ENCODE results near the gene CPZ. TPM values are rescaled to one million over a fixed set of nuclear protein-coding genes. Genes with fewer than 3 reads are reported as not detected.
A peak's percentile ranks its signal among the peaks of the same experiment; 100 is the strongest.

The CPZ gene
- total and polyA plus RNA-seq, 8 donors: 0.09 to 0.86 (median 0.23) TPM

GRCh38 chr4:8552024-8552423 lies 40.5 kb upstream of the CPZ start:
- intact Hi-C loops (cut with DNase I): no loop called here
- 89 to 94% methylated on average over 4 of the region's 4 CpGs for WGBS, 2 donors
- Histone ChIP-seq H3K27me3 (no peaks in the 10 kb centered on the region), H3K27ac (no peak overlapping the region), H3K9me3 (no peaks in the 10 kb centered on the region), H3K4me1 (no peaks in the 10 kb centered on the region), H3K36me3 (no peaks in the 10 kb centered on the region), H3K4me3 (no peak overlapping the region)
- no peak for FAIRE-seq
- peak in 1 of 6 donors; percentile 21 for DNase-seq
- ATAC-seq: no peak
- TF ChIP-seq CTCF (IDR thresholded peaks at IDR 0.05): no peak

GRCh38 chr4:8552581-8553205 lies 39.9 kb upstream of the CPZ start:
- FAIRE-seq: no peak

GRCh38 chr4:8553216-8553615 lies 39.3 kb upstream of the CPZ start:
- TF ChIP-seq CTCF (IDR thresholded peaks at IDR 0.05): no peak
- no peaks in the 10 kb centered on the region for H3K4me1 ChIP-seq
- 75% methylated on average over 7 to 8 of the region's 8 CpGs for WGBS, 2 donors
- intact Hi-C loops (cut with DNase I): no loop called here
- FAIRE-seq (no peak), ATAC-seq (no peak), DNase-seq (peak in 1 of 6 donors; percentile 45)
- no peaks in the 10 kb centered on the region for H3K9me3 ChIP-seq
- H3K36me3 ChIP-seq: no peaks in the 10 kb centered on the region
- no peak overlapping the region for H3K27ac ChIP-seq
- no peak overlapping the region for H3K4me3 ChIP-seq
- no peaks in the 10 kb centered on the region for H3K27me3 ChIP-seq

More at GRCh38 chr4:8552581-8553205, 39.9 kb upstream of the CPZ start:
- no peak for TF ChIP-seq CTCF (IDR thresholded peaks at IDR 0.05)
- WGBS, 2 donors: 57 to 75% methylated on average over 8 of the region's 8 CpGs
- H3K9me3 ChIP-seq: no peaks in the 10 kb centered on the region
- ATAC-seq (no peak), DNase-seq (peak in 1 of 6 donors; percentile 29)
- H3K27me3 ChIP-seq: no peaks in the 10 kb centered on the region
- intact Hi-C loops (cut with DNase I): no loop called here
- no peaks in the 10 kb centered on the region for H3K36me3 ChIP-seq
- no peak overlapping the region for H3K27ac ChIP-seq
- no peaks in the 10 kb centered on the region for H3K4me1 ChIP-seq
- no peak overlapping the region for H3K4me3 ChIP-seq

GRCh38 chr4:8553991-8554405 lies 38.6 kb upstream of the CPZ start:
- intact Hi-C loops (cut with DNase I): no loop called here
- Histone ChIP-seq H3K4me3 (no peak overlapping the region), H3K36me3 (no peaks in the 10 kb centered on the region), H3K9me3 (no peaks in the 10 kb centered on the region), H3K27me3 (no peaks in the 10 kb centered on the region), H3K4me1 (no peaks in the 10 kb centered on the region), H3K27ac (no peak overlapping the region)
- ATAC-seq: no peak
- TF ChIP-seq CTCF (IDR thresholded peaks at IDR 0.05): no peak
- no peak for FAIRE-seq
- DNase-seq: peak in 1 of 6 donors; percentile 28
- WGBS, 2 donors: 75 to 78% methylated on average over 12 of the region's 12 CpGs

GRCh38 chr4:8554555-8555100 lies 37.9 kb upstream of the CPZ start:
- no peaks in the 10 kb centered on the region for H3K36me3 ChIP-seq
- no peaks in the 10 kb centered on the region for H3K27me3 ChIP-seq
- no peak overlapping the region for H3K27ac ChIP-seq
- H3K4me1 ChIP-seq: no peaks in the 10 kb centered on the region
- 79 to 80% methylated on average over 17 of the region's 17 CpGs for WGBS, 2 donors
- DNase-seq: peak in 1 of 6 donors; percentile 19
- intact Hi-C loops (cut with DNase I): no loop called here
- TF ChIP-seq CTCF (IDR thresholded peaks at IDR 0.05): no peak
- H3K4me3 ChIP-seq: no peak overlapping the region
- ATAC-seq: no peak
- no peaks in the 10 kb centered on the region for H3K9me3 ChIP-seq
- no peak for FAIRE-seq

Data from pancreas (tissue), 10 donors.